Endothelial cell of umbilical vein (primary cell): ENCODE data around the gene SLCO4C1. TPM values are rescaled to one million over a fixed set of nuclear protein-coding genes. Genes with fewer than 3 reads are reported as not detected.

Experiments
- BruUV-seq: library from RNA; stranded (reverse); fragments of 400-500 nt; replicated peaks from 2 replicates; lab custom pipeline; 2021; lab: Mats Ljungman, UMichigan
- CTCF ChIA-PET: fragments of 300-600, 350-600 bp; sonication (Branson Sonifier 250); formaldehyde crosslinking; loops from one replicate; lab custom pipeline; 2021; ENCODE audit warnings: antibody characterized with exemption, inconsistent platforms; lab: Charles Lee
- POLR2A ChIA-PET: fragments of 300-600, 350-600 bp; sonication (Branson Sonifier 250); formaldehyde crosslinking; loops from one replicate; lab custom pipeline; 2021; ENCODE audit warnings: antibody characterized with exemption, inconsistent platforms; lab: Charles Lee
- DNase-seq: peaks from one replicate; pipeline ENCODE4 v3.0.0-alpha.2; 2011; ENCODE audit warnings: low read depth, low spot score
- FAIRE-seq: peaks from 2 replicates; lab custom pipeline; 2011; peaks lifted over from hg19 to GRCh38; lab: Jason Lieb, UNC
- H2AFZ ChIP-seq: 2 replicates; pipeline ENCODE4 v1.6.0; 2012; ENCODE audit warnings: low read depth, low read length, control low read depth, inconsistent platforms
- H3K27ac ChIP-seq: 2 replicates; pipeline ENCODE4 v1.5.1; 2011; ENCODE audit warnings: low read depth, mild to moderate bottlenecking, control low read depth, low read length, moderate library complexity; ENCODE audit not compliant: insufficient read depth
- H3K27me3 ChIP-seq, 2 experiments: 2 replicates each; pipeline versions ENCODE4 v1.6.0 to v1.6.1; 2011; ENCODE audit warnings: low read length in 2 of 2, mixed read lengths in 1 of 2; ENCODE audit not compliant: control insufficient read depth in 2 of 2, insufficient read depth in 2 of 2
- H3K36me3 ChIP-seq, 2 experiments: 2 replicates in 1 of 2; 3 replicates in 1 of 2; pipeline ENCODE4 v1.5.1; 2011; ENCODE audit warnings: low read length in 2 of 2, mild to moderate bottlenecking in 1 of 2, moderate library complexity in 1 of 2; ENCODE audit not compliant: control insufficient read depth in 2 of 2, insufficient read depth in 2 of 2; ENCODE audit errors: extremely low read depth in 1 of 2
- H3K4me1 ChIP-seq: 3 replicates; pipeline ENCODE4 v1.5.1; 2011; ENCODE audit warnings: mild to moderate bottlenecking, low read length; ENCODE audit not compliant: control insufficient read depth, insufficient read depth; ENCODE audit errors: extremely low read depth
- H3K4me2 ChIP-seq: 2 replicates; pipeline ENCODE4 v1.6.1; 2011; ENCODE audit warnings: low read length, control low read depth, mixed read lengths; ENCODE audit not compliant: insufficient read depth
- H3K4me3 ChIP-seq, 3 experiments: fragments of 200-600 bp in 1 of 3; sonication (generic), shearing (Covaris generic) in 1 of 3; replicated peaks in 1 of 3; 2 replicates each; pipeline ENCODE4 v1.5.1; 2011 to 2016; ENCODE audit warnings: control low read depth in 3 of 3, low read length in 3 of 3, mild to moderate bottlenecking in 2 of 3, inconsistent platforms in 1 of 3, low read depth in 1 of 3, moderate library complexity in 1 of 3; ENCODE audit not compliant: insufficient read depth in 1 of 3
- H3K79me2 ChIP-seq: 2 replicates; pipeline ENCODE4 v1.6.0; 2012; ENCODE audit warnings: low read length, inconsistent platforms; ENCODE audit not compliant: control insufficient read depth, insufficient read depth
- H3K9ac ChIP-seq: replicated peaks from 2 replicates; pipeline ENCODE3; 2011; ENCODE audit warnings: low read length, control low read depth; ENCODE audit not compliant: insufficient read depth; ENCODE audit errors: extremely low read depth
- H3K9me1 ChIP-seq: replicated peaks from 3 replicates; pipeline ENCODE4 v1.6.0; 2011; ENCODE audit warnings: mild to moderate bottlenecking, low read length; ENCODE audit not compliant: control insufficient read depth, insufficient read depth; ENCODE audit errors: extremely low read depth
- H3K9me3 ChIP-seq: replicated peaks from 2 replicates; pipeline ENCODE4 v1.5.1; 2012; ENCODE audit warnings: low read length, inconsistent platforms; ENCODE audit not compliant: control insufficient read depth, insufficient read depth
- H4K20me1 ChIP-seq: replicated peaks from 2 replicates; pipeline ENCODE3; 2011; ENCODE audit warnings: mild to moderate bottlenecking, low read length; ENCODE audit not compliant: control insufficient read depth, insufficient read depth; ENCODE audit errors: extremely low read depth
- EZH2 ChIP-seq: IDR thresholded peaks from 2 replicates; pipeline ENCODE4 v1.6.1; 2012; ENCODE audit warnings: borderline replicate concordance, low read depth, mild to moderate bottlenecking, moderate library complexity, low read length, inconsistent platforms; ENCODE audit not compliant: severe bottlenecking
- FOS ChIP-seq: IDR thresholded peaks from 2 replicates; pipeline ENCODE4 v1.6.1; 2011; ENCODE audit warnings: mild to moderate bottlenecking, low read length, moderate library complexity, borderline replicate concordance; ENCODE audit not compliant: insufficient read depth
- GATA2 ChIP-seq: IDR thresholded peaks from 2 replicates; pipeline ENCODE4 v1.7.0; 2011; ENCODE audit warnings: low read depth, mild to moderate bottlenecking, moderate library complexity, mixed read lengths, low read length; ENCODE audit not compliant: insufficient read length, insufficient read depth
- JUN ChIP-seq: IDR thresholded peaks from 2 replicates; pipeline ENCODE4 v1.6.1; 2011; ENCODE audit warnings: borderline replicate concordance, low read depth; ENCODE audit not compliant: insufficient read length, insufficient read depth
- MAX ChIP-seq: IDR thresholded peaks from 2 replicates; pipeline ENCODE4 v1.6.1; 2011; ENCODE audit not compliant: insufficient read depth, insufficient read length
- MYC ChIP-seq: IDR thresholded peaks from one replicate; pipeline ENCODE4 v1.6.1; 2011; ENCODE audit warnings: mild to moderate bottlenecking, low read depth, low read length
- POLR2A ChIP-seq: IDR thresholded peaks from 2 replicates; pipeline ENCODE4 v1.6.1; 2012; ENCODE audit warnings: low read depth, mild to moderate bottlenecking, control low read depth, low read length
- POLR2AphosphoS5 ChIP-seq: IDR thresholded peaks from 2 replicates; pipeline ENCODE4 v1.6.1; 2012; ENCODE audit warnings: low read depth, mild to moderate bottlenecking, control low read depth, low read length, moderate library complexity; ENCODE audit not compliant: insufficient read depth
- dilution Hi-C: fragments of 300-500 bp; cut with MboI; formaldehyde crosslinking; loops from one replicate; pipeline ENCODE4 v1.15.0; 2019; ENCODE audit warnings: low sequenced_read_pairs; ENCODE audit not compliant: extremely low pct_ligation_motif_present
- intact Hi-C: fragments of 100-400 bp; cut with micrococcal nuclease; formaldehyde crosslinking; loops from one replicate; pipeline ENCODE4 v1.10.0; 2022
- polyA plus RNA-seq, 4 experiments: library from polyadenylated mRNA; depleted of rRNA in 3 of 4; stranded (reverse) in 3 of 4; unstranded in 1 of 4; fragments of >200 nt; gene quantifications; 2 replicates each; pipeline versions ENCODE4 v1.2.1 to v1.2.3, GENCODE V29; 2011 to 2012; ENCODE audit warnings: missing spikeins in 1 of 4
- total RNA-seq: library from RNA; stranded (reverse); gene quantifications from 2 replicates; pipeline ENCODE4 v1.2.3, GENCODE V29; 2021
- TF ChIP-seq, protein P1 (sequence below), 2 donors: IDR thresholded peaks; 1 replicate in 1 of 2; 2 replicates in 1 of 2; pipeline ENCODE4 v1.5.1; 2011; ENCODE audit warnings: low read length in 2 of 2, mild to moderate bottlenecking in 2 of 2, moderate library complexity in 2 of 2, control low read depth in 1 of 2, inconsistent platforms in 1 of 2, low read depth in 1 of 2; ENCODE audit not compliant: insufficient read depth in 1 of 2; ENCODE audit errors: extremely low read depth in 1 of 2

SLCO4C1 gene
- total and polyA plus RNA-seq, 2 donors (not counting 3 experiments of a cell fraction or from before 2014, with no cell fraction given), result 0.03 TPM; not detected in 1

DNA sequence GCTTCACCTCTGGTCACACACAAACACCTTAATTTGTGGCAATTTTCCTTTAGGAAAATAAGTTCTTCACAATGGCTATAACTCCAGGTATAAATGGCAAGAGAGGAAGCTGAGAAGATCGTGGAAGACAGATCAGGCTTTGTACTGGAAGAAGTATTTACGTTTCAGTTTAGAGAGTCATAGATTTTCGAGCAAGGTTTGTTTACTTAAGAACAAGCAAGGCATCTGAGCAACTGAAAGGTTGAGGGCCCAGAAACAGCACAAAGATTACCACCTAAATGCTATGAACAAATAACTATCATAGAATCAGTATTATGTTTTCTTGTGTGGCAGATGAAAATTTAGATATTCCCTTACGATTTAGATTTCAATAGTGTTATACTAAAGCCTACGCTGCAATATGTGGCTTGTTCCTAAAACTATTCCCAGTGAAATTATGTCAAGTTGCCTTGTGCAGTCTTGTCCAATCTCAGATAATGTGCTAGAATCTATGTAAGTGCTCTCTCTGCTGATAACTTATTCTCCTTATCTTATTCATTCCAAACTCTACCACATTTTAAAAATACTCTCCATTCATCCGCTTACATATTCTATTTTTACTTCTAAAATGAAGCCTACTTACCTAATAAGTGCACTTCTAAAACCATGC is 6.7 kb downstream of the SLCO4C1 start:
- no peaks in the 10 kb centered on the region for H3K79me2 ChIP-seq
- no peaks in the 10 kb centered on the region for H3K9me3 ChIP-seq
- ChIA-PET CTCF (no interaction called here), POLR2A (no interaction called here)
- FAIRE-seq (no peak), DNase-seq (no peak)
- H3K4me2 ChIP-seq, result no peak overlapping the region
- BruUV-seq, result no TSS peak
- intact Hi-C loops, result no loop called here
- H3K36me3 ChIP-seq, result no peaks in the 10 kb centered on the region
- no peak overlapping the region for H2AFZ ChIP-seq
- H3K27ac ChIP-seq, result no peak overlapping the region
- no peaks in the 10 kb centered on the region for H3K4me1 ChIP-seq
- no peak for TF ChIP-seq JUN
- no peak for TF ChIP-seq POLR2A
- TF ChIP-seq MYC, result no peak
- TF ChIP-seq MAX, result no peak
- TF ChIP-seq FOS, result no peak
- TF ChIP-seq POLR2AphosphoS5, result no peak
- no peak for TF ChIP-seq EZH2
- no peak for TF ChIP-seq GATA2
- TF ChIP-seq, protein P1, sequence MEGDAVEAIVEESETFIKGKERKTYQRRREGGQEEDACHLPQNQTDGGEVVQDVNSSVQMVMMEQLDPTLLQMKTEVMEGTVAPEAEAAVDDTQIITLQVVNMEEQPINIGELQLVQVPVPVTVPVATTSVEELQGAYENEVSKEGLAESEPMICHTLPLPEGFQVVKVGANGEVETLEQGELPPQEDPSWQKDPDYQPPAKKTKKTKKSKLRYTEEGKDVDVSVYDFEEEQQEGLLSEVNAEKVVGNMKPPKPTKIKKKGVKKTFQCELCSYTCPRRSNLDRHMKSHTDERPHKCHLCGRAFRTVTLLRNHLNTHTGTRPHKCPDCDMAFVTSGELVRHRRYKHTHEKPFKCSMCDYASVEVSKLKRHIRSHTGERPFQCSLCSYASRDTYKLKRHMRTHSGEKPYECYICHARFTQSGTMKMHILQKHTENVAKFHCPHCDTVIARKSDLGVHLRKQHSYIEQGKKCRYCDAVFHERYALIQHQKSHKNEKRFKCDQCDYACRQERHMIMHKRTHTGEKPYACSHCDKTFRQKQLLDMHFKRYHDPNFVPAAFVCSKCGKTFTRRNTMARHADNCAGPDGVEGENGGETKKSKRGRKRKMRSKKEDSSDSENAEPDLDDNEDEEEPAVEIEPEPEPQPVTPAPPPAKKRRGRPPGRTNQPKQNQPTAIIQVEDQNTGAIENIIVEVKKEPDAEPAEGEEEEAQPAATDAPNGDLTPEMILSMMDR (IDR thresholded peaks at IDR 0.05; ENCODE audit: extremely low read depth in 1 of 2, insufficient read depth in 1 of 2, low read depth in 1 of 2, low read length in 2 of 2), result no peak
- no peak overlapping the region for H3K4me3 ChIP-seq
- no peaks in the 10 kb centered on the region for H3K9me1 ChIP-seq
- no peaks in the 10 kb centered on the region for H4K20me1 ChIP-seq
- no peaks in the 10 kb centered on the region for H3K27me3 ChIP-seq
- dilution Hi-C loops, result no loop called here
- H3K9ac ChIP-seq, result no peak overlapping the region
